Posterior vena cava (tissue), 2 donors: ENCODE measurements around the gene MUL1. TPM values are rescaled to one million over a fixed set of nuclear protein-coding genes. Genes with fewer than 3 reads are reported as not detected.
A peak's percentile ranks its signal among the peaks of the same experiment; 100 is the strongest.

Experiments
- DNase-seq: peaks from one replicate; pipeline ENCODE4 v3.0.0-alpha.2; 2020; ENCODE audit warnings: low spot score
- intact Hi-C, 2 donors: fragments of 100-400 bp; cut with DNase I; formaldehyde crosslinking; loops; one replicate each; pipeline versions ENCODE4 v1.14.1 to v1.14.2; 2022 to 2023
- total RNA-seq, 2 donors: library from RNA; stranded (reverse); fragmentation: NEBNext Ultra II Directional; extraction: Animal tissue kit (Norgen Biotek cat#: 25700); gene quantifications; one replicate each; pipeline ENCODE4 v1.2.1, GENCODE V29; 2021
- donor health status: DM: yes; HTN: yes; CAD: no.
- donor health status: DM: yes; HTN: yes; CAD: no.

The MUL1 gene
- total RNA-seq, 2 donors from 2014 or later = 20.9 to 21.7 TPM

GRCh38 chr1:20477348-20478056, 30.4 kb downstream of the MUL1 start:
- intact Hi-C loops = no loop called here
- DNase-seq = no peak

- intact Hi-C loops = no loop called here
- DNase-seq = no peak
Measured at GRCh38 chr1:20476265-20477038, 31.5 kb downstream of the MUL1 start.

DNA sequence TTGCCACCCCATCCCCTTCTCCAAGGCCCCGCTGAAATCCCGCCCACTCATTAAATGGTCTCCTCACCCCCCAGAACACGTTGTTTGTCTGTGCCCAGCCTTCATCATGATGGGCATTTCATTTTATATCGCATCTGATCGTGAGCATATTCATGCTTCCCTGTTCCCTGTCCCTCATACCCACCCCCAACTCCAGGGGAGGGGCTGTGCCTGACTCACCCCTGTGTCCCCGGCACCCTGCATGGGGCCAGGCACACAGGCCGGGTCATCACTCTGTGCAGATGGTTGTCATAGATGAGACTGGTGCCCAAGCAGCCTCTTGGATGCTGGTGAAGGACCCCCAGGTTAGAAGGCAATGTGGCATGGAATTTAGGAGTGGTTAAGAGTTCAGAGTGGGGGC, 33.0 kb downstream of the MUL1 start:
- DNase-seq = no peak
- intact Hi-C loops = no loop called here

DNA sequence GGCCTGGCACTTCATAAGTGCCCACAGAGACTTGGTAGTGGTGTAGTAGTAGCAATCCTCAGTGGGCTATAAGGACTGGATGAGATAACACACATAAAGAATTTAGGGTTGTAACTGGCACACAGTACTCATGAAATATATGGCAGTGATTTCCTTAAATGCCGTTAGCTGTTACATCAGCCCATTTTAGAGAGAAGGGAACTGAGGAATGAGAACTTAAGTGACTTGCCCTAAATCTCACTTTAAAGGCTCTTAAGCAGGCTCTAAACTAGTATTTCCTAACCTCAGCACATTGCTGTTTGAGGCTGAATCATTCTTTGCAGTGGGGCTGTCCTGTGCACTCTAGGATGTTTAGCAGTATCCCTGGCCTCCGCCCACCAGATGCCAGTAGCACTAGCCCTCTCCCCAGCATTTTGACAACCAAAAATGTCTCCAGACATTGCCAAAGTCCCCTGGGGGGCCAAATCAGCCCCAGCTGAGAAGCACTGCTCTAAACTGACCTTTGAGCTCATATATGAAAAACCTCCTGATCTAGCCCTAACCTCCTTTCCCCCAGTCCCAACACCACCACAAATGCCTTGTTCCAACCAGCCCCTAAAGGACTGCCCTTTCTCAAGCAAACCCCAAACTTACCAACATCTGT, 33.5 kb downstream of the MUL1 start:
- intact Hi-C loops = no loop called here
- DNase-seq = no peak

GRCh38 chr1:20473894-20474293, 34.1 kb downstream of the MUL1 start:
- no peak for DNase-seq
- intact Hi-C loops = no loop called here

- intact Hi-C loops = no loop called here
- no peak for DNase-seq
Measured at GRCh38 chr1:20472860-20473711, 34.9 kb downstream of the MUL1 start.

DNA sequence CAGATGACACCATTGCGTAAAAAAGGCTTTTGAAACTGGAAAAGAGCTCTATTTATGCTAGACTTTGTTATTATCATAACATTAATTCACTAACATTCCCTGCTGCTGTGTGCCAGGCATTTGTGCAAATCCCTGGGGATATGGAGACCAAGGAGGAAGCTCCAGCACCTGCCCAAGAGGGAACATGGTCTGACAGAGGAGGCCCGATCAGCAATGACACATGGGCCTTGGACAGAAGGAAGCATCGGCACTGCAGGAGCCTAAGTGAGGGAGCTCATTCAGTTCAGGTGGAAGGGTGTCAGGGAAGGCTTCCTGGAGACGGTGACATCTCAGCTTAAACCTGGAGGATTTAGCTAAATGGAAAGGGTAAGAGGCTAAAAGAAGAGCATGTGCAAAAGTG, 35.8 kb downstream of the MUL1 start:
- intact Hi-C loops = no loop called here
- no peak for DNase-seq

DNA sequence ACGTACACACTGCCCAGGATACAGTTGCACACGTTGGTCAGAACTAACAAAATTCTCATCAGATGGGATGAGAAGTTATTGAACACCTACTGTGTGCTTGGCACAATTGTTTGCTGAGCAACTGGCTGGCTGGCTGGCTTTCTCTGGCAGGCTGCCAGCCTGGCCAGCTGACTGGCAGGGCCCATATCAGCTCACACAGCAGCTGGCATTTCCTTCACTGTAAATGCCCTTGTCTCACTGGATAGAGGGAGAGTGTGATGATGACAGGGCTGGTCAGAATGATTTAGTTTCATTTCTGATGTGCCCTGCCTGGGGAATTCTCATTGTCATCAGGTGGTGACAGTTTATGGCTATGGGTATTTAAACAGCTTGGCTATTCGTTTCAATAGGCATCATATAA, 37.8 kb downstream of the MUL1 start:
- intact Hi-C loops = no loop called here
- peak; percentile 4 for DNase-seq

GRCh38 chr1:20469406-20470076, 38.4 kb downstream of the MUL1 start:
- peak; percentile 7 for DNase-seq
- intact Hi-C loops = no loop called here

DNA sequence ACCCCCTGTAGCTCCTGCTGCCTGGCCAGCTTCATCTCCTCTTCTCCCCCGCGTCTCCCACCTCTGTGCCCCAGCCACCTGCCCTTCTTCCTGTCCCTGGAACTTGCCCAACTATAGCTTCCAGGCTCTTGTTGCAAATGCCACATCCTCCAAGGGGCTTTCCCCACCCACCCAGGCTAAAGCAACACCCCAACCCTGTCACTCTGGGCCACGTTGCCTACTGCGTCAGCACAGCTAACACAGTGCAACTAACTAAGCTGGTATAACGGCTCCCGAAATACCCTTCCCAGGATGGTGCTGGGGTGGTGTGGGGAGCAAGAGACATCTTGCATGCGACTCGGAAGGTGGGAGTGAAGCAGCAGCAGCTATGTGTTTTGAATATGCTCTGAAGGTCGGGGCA, 41.7 kb downstream of the MUL1 start:
- peak; percentile 65 for DNase-seq
- intact Hi-C loops = no loop called here

GRCh38 chr1:20465187-20465586, 42.8 kb downstream of the MUL1 start:
- intact Hi-C loops = no loop called here
- DNase-seq = peak; percentile 29

DNA sequence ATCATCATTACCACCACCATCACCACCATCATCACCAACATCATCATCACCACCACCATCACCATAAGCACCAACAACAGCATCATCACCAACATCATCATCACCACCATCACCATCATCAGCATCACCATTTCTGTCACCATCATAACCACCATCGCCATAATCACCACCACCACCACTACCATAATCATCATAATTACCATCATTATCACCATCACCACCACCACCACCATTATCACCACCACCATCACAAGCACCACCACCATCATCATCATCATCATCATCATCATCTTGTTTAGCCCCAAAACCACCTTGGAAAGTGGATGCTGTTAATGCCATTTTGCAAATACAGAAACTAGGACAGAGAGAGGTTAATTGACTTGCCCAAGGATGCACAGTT, 44.4 kb downstream of the MUL1 start:
- DNase-seq = no peak
- intact Hi-C loops = no loop called here

- intact Hi-C loops = no loop called here
- no peak for DNase-seq
Measured at GRCh38 chr1:20462397-20462796, 45.6 kb downstream of the MUL1 start.

GRCh38 chr1:20458717-20459116, 49.2 kb downstream of the MUL1 start:
- intact Hi-C loops = no loop called here
- no peak for DNase-seq

DNA sequence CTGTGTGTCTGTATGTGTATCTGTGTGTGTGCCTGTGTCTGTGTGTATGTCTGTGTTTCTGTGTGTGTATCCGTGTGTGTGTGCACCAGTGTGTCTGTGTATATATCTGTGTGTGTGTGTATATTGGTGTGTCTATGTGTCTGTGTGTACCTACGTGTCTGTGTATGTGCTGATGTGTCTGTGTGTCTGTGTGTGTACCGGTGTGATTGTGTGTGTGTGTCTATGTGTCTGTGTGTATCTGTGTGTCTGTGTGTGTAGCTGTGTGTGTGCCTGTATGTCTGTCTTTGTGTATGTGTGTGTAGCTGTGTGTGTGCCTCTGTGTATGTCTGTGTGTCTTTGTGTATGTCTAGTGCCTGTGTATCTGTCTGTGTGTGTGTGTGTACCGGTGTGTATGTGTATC, 53.9 kb downstream of the MUL1 start:
- intact Hi-C loops = no loop called here
- DNase-seq = no peak

GRCh38 chr1:20449735-20450311, 58.1 kb downstream of the MUL1 start:
- DNase-seq = no peak
- intact Hi-C loops = no loop called here
